NCI-H345 (cell line): ENCODE results near the gene TRIAP1.
"Not testable (repeated sequence)": the region's sequence is repeated elsewhere in the genome, so short reads cannot be mapped to it uniquely, and the experiment has no call there.

Experiments
- DNase-seq: peaks from one replicate; lab custom pipeline; 2025; lab: John Stamatoyannopoulos, UW

The TRIAP1 gene

GRCh38 chr12:120468821-120469449, 22.8 kb upstream of the TRIAP1 start:
- no peak for DNase-seq

- DNase-seq = no peak
Measured at GRCh38 chr12:120468325-120468820, 22.2 kb upstream of the TRIAP1 start.

GRCh38 chr12:120467439-120467838, 21.3 kb upstream of the TRIAP1 start:
- DNase-seq = no peak

- peak; percentile 22 for DNase-seq
Measured at GRCh38 chr12:120466560-120467315, 20.6 kb upstream of the TRIAP1 start.

GRCh38 chr12:120465756-120466155, 19.6 kb upstream of the TRIAP1 start:
- no peak for DNase-seq

- no peak for DNase-seq
Measured at GRCh38 chr12:120463712-120464111, 17.5 kb upstream of the TRIAP1 start.

GRCh38 chr12:120462099-120462640, 16.0 kb upstream of the TRIAP1 start:
- DNase-seq = no peak

GRCh38 chr12:120460157-120460556, 14.0 kb upstream of the TRIAP1 start:
- DNase-seq = no peak

GRCh38 chr12:120457133-120457532, 10.9 kb upstream of the TRIAP1 start:
- no peak for DNase-seq

- no peak for DNase-seq
Measured at GRCh38 chr12:120455302-120455701, 9.1 kb upstream of the TRIAP1 start.

- no peak for DNase-seq
Measured at GRCh38 chr12:120453977-120454376, 7.8 kb upstream of the TRIAP1 start.

- DNase-seq = no peak
Measured at GRCh38 chr12:120453060-120453750, 7.0 kb upstream of the TRIAP1 start.

GRCh38 chr12:120452524-120452923, 6.3 kb upstream of the TRIAP1 start:
- DNase-seq = not testable (repeated sequence)

GRCh38 chr12:120447992-120448391, 1.8 kb upstream of the TRIAP1 start:
- no peak for DNase-seq

GRCh38 chr12:120446844-120447178, 627 bp upstream of the TRIAP1 start:
- DNase-seq = not testable (repeated sequence)

- DNase-seq = no peak
Measured at GRCh38 chr12:120444676-120445075, 1.5 kb downstream of the TRIAP1 start.

GRCh38 chr12:120439646-120440247, 6.4 kb downstream of the TRIAP1 start:
- DNase-seq = peak; percentile 67

GRCh38 chr12:120438495-120439198, 7.5 kb downstream of the TRIAP1 start:
- DNase-seq = no peak

GRCh38 chr12:120437735-120438494, 8.3 kb downstream of the TRIAP1 start, which contains the start of gene COX6A1:
COX6A1 (plus strand) TSS chr12:120438113; CDS start chr12:120438127, 14 bp downstream.
- peak; percentile 99 for DNase-seq

GRCh38 chr12:120432772-120433525, 13.2 kb downstream of the TRIAP1 start:
- no peak for DNase-seq
